IPS-18a (cell line): ENCODE data around the gene FAIM2.

ENCODE experiments used
- H3K27ac ChIP-seq: one replicate; pipeline ENCODE4 v1.5.1; 2013; ENCODE audit warnings: low read length
- H3K27me3 ChIP-seq: one replicate; pipeline ENCODE4 v1.6.1; 2013; ENCODE audit warnings: mild to moderate bottlenecking, low read length; ENCODE audit not compliant: control insufficient read depth, insufficient read depth
- H3K36me3 ChIP-seq: one replicate; pipeline ENCODE4 v1.6.1; 2013; ENCODE audit warnings: low read depth, low read length; ENCODE audit not compliant: control insufficient read depth
- H3K4me1 ChIP-seq: one replicate; pipeline ENCODE4 v1.6.1; 2013; ENCODE audit warnings: low read depth, low read length; ENCODE audit not compliant: control insufficient read depth
- H3K4me3 ChIP-seq: one replicate; pipeline ENCODE4 v1.5.1; 2013; ENCODE audit warnings: low read length
- H3K9ac ChIP-seq: one replicate; pipeline ENCODE4 v1.6.1; 2013; ENCODE audit warnings: mild to moderate bottlenecking, low read length, moderate library complexity
- H3K9me3 ChIP-seq: one replicate; pipeline ENCODE4 v1.6.1; 2013; ENCODE audit warnings: low read depth, low read length; ENCODE audit not compliant: control insufficient read depth

The FAIM2 gene

DNA sequence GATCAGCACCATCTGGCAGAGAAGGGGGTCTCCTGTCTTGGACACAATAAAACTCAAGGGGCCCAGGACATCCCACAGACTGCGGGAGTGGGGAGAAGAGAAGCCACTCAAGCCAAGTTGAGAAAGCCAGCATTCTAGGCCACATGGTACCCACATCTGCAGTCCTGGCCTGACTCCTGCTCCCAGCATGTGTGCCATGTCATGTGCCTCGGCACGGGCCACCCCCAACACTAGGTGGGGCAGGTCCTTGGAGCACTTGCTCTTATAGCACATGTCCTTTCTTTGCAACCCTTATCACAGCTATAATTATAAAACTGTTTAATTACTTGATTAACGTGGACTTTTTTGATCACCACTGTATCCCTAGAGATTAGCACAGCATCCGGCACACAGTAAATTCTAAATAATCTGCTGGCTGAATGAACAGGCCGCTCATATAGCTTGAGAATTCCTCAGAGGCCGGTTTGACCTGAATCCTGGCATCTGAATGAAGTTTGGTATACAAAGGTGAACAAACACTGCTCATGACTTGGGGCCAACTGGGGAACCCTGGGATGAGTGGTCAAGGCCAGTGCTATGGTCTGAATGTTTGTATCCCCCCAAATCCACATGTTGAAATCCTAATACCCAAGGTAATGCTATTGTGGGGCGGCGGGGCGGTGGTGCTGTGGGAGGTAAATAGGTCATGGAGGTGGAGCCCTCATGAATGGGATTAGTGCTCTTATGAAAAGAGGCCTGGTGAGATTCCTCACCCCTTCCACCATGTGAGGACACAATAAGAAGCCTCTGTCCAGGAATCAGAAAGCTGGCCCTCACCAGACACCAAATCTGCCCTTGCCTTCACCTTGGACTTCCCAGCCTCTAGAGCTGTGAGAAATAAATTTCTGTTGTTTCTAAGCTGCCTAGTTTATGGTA is 82.1 kb downstream of the FAIM2 start:
- H3K4me1 ChIP-seq, result peaks cover 20% of the 10 kb centered on the region
- no peak overlapping the region for H3K4me3 ChIP-seq
- no peaks in the 10 kb centered on the region for H3K27me3 ChIP-seq
- no peaks in the 10 kb centered on the region for H3K9me3 ChIP-seq
- no peak overlapping the region for H3K9ac ChIP-seq
- H3K36me3 ChIP-seq, result no peaks in the 10 kb centered on the region
- H3K27ac ChIP-seq, result no peak overlapping the region

DNA sequence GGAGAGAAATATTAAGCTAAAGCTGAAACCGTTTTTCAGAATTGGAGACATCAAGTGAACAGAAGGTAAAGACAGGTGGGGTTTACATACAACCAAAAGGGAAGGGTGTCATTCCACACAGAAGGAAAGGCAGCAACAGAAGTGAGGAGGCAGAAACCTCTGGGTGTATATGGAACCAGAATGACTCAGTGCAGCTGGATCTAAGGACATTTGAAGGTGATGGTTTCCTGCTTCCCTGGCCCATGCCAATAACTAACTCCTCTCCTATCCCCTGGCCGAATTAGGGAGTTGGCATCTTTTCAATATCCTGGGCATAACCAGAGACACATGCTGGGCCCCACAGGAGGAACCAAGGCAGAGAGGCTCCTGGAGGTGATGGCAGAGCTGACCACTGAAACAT is 83.9 kb downstream of the FAIM2 start:
- Histone ChIP-seq H3K4me3 (no peak overlapping the region), H3K27me3 (no peaks in the 10 kb centered on the region), H3K27ac (no peak overlapping the region), H3K36me3 (no peaks in the 10 kb centered on the region), H3K9ac (no peak overlapping the region), H3K9me3 (no peaks in the 10 kb centered on the region), H3K4me1 (peaks cover 4% of the 10 kb centered on the region)

DNA sequence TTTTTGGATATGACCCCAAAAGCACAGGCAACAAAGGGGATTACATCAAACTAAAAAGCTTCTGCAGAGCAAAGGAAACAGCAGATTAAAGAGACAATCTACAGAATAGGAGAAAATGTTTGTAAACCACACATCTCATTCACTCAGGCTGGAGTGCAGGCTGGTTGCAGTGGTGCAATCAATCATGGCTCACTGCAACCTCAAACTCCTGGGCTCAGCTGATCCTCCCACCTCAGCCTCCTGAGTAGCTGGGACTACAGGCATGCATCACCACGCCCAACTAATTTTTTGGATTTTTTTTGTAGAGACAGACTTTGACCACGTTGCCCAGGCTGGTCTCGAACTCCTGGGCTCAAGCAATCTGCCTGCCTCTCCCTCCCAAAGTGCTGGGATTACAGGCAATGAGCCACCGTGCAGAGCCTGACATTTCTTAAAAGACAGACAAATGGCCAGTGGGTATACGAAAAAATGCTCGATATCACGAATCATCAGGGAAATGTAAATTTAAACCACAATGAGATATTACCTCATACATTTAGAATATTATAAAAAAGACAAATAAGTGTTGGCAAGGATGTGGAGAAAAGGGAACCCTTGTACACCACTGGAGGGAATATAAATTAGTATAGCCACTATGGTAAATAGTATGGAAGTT is 85.3 kb downstream of the FAIM2 start:
- no peak overlapping the region for H3K9ac ChIP-seq
- no peaks in the 10 kb centered on the region for H3K27me3 ChIP-seq
- no peaks in the 10 kb centered on the region for H3K36me3 ChIP-seq
- no peak overlapping the region for H3K27ac ChIP-seq
- no peak overlapping the region for H3K4me3 ChIP-seq
- H3K9me3 ChIP-seq, result no peaks in the 10 kb centered on the region
- peaks cover 3% of the 10 kb centered on the region for H3K4me1 ChIP-seq
